Neural cell (in vitro differentiated cells): ENCODE data around the gene HMOX2.

Experiments
- EP300 ChIP-seq: fragments of 450-650 bp; conservative IDR thresholded peaks from 2 replicates; pipeline ENCODE4 v1.6.1; 2014; ENCODE audit warnings: antibody characterized with exemption, mild to moderate bottlenecking, moderate library complexity; ENCODE audit not compliant: poor library complexity, severe bottlenecking
- EZH2 ChIP-seq: fragments of 200-600, 300-800 bp; shearing (Covaris generic), sonication (generic); IDR thresholded peaks from 2 replicates; pipeline ENCODE4 v1.6.1; 2014; ENCODE audit warnings: antibody characterized with exemption, low read length, borderline replicate concordance, mild to moderate bottlenecking; ENCODE audit not compliant: insufficient read depth, poor library complexity, severe bottlenecking
- RAD21 ChIP-seq: fragments of 450-650 bp; conservative IDR thresholded peaks from 2 replicates; pipeline ENCODE4 v1.6.1; 2014; ENCODE audit warnings: antibody characterized with exemption, mild to moderate bottlenecking, moderate library complexity
- TAF1 ChIP-seq: IDR thresholded peaks from 2 replicates; pipeline ENCODE4 v1.6.1; 2012; ENCODE audit warnings: low read depth
- TF ChIP-seq, protein P1 (sequence below): fragments of 450-650 bp; IDR thresholded peaks from 2 replicates; pipeline ENCODE4 v1.5.1; 2014; ENCODE audit warnings: antibody characterized with exemption, mild to moderate bottlenecking, moderate library complexity; ENCODE audit not compliant: poor library complexity, severe bottlenecking

- TF ChIP-seq, protein P1, sequence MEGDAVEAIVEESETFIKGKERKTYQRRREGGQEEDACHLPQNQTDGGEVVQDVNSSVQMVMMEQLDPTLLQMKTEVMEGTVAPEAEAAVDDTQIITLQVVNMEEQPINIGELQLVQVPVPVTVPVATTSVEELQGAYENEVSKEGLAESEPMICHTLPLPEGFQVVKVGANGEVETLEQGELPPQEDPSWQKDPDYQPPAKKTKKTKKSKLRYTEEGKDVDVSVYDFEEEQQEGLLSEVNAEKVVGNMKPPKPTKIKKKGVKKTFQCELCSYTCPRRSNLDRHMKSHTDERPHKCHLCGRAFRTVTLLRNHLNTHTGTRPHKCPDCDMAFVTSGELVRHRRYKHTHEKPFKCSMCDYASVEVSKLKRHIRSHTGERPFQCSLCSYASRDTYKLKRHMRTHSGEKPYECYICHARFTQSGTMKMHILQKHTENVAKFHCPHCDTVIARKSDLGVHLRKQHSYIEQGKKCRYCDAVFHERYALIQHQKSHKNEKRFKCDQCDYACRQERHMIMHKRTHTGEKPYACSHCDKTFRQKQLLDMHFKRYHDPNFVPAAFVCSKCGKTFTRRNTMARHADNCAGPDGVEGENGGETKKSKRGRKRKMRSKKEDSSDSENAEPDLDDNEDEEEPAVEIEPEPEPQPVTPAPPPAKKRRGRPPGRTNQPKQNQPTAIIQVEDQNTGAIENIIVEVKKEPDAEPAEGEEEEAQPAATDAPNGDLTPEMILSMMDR: no peak
- TF ChIP-seq RAD21: no peak
- no peak for TF ChIP-seq EZH2
- no peak for TF ChIP-seq TAF1
- TF ChIP-seq EP300: no peak
Measured at GRCh38 chr16:4505356-4506147, 29.4 kb downstream of the HMOX2 start.
